Stimulated activated CD8-positive, alpha-beta memory T cell treated with anti-CD3 and anti-CD28 coated beads, Interleukin-4, amount 100 ng/mL, for 24 hours (primary cell): ENCODE data around the gene SAMSN1.
"Not testable (repeated sequence)": the region's sequence is repeated elsewhere in the genome, so short reads cannot be mapped to it uniquely, and the experiment has no call there.

Experiments
- DNase-seq: peaks from one replicate; pipeline ENCODE4 v3.0.0-alpha.2; 2020; ENCODE audit warnings: low read depth

The SAMSN1 gene

DNA sequence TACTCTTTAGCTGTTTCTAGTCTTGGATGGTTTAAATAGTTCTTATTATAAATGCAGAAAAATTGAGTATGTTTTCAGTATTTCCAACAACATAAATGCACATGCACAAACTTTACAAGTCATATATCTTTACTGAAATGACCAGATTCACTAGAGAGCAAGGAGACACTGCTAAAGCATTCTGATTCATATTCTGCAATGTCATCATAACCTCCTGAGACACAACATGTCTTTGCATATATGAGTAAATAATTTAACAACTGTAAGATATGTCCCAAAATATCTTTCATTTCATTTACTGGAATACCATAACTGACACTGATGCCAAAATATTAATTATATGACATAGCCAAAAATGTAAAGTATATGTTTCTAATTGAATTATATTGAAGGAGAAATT is 16.8 kb upstream of the SAMSN1 start:
- no peak for DNase-seq

DNA sequence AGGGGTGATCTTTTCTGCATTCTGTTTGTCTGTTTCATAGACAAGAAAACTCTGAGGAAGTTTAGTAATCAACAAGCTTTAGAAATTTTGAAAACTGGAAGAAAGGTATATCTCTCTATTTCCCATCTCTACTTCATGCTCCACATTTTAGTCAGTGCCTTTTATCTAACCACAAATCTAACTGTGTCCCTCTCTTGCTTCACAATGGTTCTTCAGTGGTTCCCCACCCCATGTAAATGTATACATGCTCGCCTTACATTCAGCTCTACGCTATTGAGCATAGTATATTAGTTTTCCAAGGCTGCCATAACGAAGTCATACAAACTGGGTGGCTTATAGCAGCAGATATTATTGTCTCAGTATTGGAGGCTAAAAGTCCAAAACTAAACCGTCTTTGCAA is 14.4 kb upstream of the SAMSN1 start:
- DNase-seq: no peak

DNA sequence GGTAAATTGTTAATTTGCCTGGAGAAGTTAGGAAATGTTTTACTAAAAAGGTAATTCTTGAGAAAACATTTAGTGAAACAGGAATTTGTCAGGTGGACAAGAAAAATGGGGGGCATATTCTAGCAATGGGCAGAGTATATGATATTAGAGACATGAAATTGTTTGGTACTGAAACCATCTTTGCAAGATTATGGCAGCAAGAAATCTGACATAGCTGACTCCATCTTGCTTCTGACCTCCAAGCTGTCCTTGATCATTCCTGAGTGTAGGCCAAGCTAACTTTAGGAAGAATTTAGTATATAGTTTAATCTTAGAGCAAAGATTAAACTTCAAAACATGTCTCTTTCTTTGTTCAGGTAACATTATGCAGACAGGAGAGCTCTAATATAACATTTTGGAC is 14.0 kb upstream of the SAMSN1 start:
- DNase-seq: no peak

DNA sequence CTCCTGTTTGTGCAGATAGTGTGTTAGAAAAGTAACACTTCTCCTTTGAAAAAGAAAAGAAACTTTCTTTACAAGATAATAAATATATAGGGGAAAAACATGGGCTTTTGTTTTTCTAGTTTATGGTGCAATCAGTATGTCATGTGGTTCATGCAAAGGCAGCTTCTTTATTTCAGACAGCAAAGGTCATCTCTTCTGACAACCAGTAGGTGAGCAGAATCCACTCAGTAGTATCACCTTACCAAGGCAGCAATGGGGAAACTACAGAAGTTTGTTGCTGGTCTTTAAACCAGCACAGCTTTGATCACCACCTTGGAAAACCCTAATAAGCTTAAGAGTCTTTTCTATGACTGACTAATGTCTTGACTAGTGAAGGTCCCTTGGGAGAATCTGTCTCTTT is 13.0 kb upstream of the SAMSN1 start:
- DNase-seq: no peak

GRCh38 chr21:14557413-14557812 is 11.3 kb upstream of the SAMSN1 start:
- no peak for DNase-seq

DNA sequence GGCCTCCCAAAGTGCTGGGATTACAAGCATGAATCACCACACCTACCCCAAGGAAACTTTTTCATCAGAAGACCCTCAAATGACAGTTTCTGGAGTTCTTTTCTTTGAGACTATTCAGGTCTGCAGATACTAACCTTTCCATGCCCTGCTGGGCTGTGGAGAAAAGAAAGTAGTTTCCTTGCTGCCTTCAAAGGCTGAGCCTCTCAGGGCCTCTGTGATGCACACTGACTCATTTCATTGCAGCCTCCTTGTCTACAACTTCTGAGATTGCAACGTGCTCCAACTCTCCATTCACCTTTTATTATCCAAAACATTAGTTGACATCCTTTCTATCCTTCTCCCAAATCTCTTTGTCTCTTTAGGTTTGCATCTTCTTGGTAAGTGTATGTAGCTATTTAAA is 8.8 kb upstream of the SAMSN1 start:
- DNase-seq: no peak

- no peak for DNase-seq
These were observed 7.3 kb upstream of the SAMSN1 start for GRCh38 chr21:14553422-14553821.

- no peak for DNase-seq
These were observed 5.6 kb upstream of the SAMSN1 start for GRCh38 chr21:14551741-14552140.

DNA sequence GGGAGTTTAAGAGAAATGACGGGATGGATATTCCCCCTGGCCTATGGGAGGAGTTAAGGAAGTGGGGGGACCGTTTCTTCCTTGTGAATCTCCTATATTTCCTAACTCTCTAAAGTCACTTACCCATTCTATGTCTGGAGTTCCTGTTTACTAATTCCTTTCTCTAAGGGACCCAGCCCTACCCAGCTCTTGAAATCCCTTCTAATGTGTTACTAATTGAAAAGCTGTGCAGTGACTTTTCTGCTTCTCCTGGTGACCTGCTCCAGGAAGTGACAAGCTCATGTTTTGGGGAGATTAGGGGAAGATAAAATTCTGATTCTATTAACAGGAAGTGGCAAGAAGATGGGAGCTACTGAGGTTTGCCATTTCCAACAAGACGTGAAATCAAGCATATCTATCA is 4.0 kb upstream of the SAMSN1 start:
- DNase-seq: no peak

- no peak for DNase-seq
These were observed 2.7 kb upstream of the SAMSN1 start for GRCh38 chr21:14548779-14549178.

- no peak for DNase-seq
These were observed 1.9 kb upstream of the SAMSN1 start for GRCh38 chr21:14547834-14548513.

- not testable (repeated sequence) for DNase-seq
These were observed 604 bp upstream of the SAMSN1 start for GRCh38 chr21:14546719-14547118.

DNA sequence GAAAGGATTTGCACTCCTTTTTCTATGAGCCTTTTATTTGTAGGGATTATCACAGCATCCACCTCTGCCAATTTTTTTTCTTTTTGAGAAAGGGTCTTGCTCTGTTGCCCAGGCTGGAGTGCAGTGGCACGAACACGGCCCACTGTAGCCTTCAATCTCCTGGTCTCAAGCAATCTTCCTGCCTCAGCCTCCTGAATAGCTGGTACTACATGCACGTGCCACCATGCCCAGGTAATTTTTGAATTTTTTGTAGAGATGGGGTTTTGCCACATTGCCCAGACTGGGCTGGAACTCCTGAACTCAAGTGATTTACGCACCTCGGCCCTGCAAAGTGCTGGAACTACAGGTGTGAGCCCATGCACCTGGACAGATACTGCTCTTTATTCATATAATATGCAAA is 2.1 kb downstream of the SAMSN1 start:
- no peak for DNase-seq

DNA sequence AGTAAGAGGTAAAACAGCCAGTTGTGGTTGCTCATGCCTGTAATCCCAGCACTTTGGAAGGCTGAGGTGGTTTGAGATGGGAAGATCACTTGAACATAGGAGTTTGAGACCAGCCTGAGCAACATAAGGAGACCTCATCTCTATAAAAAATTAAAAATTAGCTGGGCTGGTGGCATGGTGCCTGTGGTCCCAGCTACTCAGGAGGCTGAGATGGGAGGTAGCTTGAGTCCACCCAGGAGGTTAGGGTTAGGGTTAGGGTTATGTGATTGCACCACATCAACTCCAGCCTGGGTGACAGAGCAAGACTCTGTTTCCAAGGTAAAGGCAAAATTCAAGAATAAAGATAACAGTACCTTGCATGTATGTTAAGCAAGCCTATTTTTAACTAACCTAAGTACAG is 3.5 kb downstream of the SAMSN1 start:
- DNase-seq: no peak

DNA sequence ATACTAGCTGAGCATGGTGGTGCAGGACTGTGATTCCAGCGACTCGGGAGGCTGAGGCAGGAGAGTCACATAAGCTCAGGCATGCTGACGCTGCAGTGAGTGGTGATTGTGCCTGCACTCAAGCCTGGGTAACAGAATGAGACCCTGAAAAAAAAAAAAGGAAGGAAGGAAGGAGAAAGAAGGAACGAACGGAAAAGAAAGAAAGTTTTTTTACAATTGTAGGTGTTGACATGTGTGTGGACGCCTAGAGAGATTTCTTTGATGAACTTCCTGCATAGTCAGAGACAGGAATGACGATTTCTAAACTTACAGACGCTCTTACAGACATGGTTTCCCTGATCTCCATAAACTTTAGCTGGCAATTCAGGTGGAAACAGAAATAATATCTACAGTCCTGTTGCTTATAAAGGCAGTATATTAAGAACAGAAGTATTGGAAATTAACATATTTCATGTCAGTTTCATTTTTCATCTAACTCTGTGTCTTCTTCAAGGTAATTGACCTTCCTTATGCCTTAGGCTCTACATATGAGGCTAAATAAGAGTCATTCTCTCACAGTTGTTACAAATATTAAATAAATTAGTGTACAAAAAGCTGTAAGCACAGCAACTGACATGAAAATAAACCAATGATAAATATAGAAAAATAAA is 4.1 kb downstream of the SAMSN1 start:
- no peak for DNase-seq

DNA sequence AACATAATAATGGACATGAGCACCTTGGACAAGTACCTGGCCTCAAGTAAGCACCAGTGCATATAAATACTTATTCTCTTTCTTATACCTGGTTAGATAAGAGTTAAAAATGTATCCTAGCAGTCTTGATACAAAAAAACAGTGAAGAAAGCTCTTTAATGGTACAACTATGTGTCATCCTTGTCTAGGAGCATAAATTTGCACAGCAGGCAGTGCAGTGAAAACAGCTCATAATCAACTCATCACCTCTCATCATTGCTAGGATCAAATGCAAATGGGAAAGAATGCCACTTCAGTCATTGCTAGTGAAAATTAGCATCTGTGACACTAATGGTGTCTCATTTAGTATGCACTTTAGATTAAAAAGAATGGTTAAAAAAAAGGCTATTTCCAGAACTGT is 7.6 kb downstream of the SAMSN1 start:
- DNase-seq: no peak

GRCh38 chr21:14536929-14537328 is 9.2 kb downstream of the SAMSN1 start:
- DNase-seq: no peak

DNA sequence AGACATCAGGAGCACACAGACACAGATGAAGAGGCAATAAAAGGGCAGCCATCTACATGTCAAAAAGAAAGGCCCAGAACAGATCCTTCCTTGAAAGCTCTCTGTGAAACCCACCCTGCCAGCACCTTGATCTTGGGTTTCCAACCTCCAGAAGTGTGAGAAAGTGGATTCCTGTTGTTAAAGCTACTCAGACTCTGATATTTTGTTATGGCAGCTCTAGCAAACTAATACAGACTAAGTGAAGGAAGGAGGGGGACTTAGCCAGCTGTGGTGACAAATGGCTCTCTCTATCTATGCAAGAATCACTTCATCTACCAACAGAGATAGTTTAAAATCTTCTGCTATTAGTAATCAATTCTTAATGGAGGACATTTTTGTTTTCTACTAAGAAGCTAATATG is 10.4 kb downstream of the SAMSN1 start:
- DNase-seq: no peak

DNA sequence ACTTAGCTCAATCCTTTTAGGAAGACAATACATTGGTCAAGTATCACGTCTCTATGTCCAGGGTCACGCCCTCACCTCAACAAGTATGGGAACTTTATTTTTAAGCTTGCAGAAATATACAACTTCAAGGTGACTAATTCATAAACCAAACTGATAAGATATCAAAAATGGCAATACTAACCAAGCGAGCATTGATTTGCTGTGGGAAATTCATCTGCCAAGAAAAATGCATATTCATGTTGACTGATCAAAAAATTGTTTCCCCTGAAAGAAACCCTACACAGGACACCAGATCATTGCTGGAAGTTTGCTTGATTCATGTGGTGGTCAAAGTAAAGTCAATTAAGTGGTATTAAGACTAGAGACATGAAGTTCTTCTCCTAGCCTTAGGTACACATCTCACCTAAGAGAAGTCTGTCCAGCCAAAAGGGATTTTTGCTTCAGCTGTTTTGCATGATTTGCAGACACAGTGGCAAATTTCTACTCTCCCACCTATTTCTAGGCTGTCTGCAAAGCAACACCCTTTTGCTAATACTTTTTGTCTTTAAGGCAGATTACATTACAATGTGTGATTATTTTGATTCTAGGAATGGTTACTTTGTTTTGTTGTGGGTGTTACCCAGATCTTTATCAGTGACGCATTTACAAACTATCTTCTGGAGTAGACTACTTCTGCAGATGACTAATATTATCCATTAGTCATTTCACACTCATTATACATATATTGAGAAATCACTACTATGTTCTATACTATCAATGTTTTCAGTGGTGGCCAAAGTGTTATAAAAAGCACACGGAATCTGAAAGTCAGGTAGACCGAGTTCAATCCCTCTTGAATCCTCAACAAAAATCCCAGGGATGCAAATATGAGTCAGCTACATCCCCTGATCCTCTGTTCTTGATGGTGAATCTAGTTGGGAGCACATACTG is 12.4 kb downstream of the SAMSN1 start:
- no peak for DNase-seq

DNA sequence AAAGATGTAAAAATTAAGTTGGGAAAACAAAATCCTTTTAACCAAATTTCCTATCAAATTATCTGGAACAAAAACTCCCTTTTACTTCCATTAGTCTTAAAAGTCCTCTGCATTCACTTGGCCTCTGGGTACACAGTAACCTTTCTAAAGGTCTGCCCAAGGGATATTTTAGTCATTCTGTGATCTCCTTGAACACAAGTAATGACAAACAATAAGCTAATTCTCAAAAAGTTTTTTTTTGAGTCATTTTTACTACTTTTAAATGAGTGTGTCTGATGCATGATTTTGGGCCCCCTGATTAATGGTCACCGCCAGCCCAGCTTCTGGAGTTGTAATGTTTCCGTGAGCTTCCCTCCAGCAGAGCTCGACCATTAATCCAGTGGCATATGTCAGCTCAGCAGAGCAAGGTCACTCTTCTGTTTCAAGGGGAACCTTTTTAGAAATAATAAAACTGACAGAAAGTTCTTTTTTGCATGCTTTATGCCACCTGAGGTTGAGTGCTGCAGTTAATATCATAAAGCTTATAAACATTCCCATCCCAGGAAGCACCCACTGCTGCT is 14.3 kb downstream of the SAMSN1 start:
- DNase-seq: no peak

- no peak for DNase-seq
These were observed 15.5 kb downstream of the SAMSN1 start for GRCh38 chr21:14530592-14530991.

DNA sequence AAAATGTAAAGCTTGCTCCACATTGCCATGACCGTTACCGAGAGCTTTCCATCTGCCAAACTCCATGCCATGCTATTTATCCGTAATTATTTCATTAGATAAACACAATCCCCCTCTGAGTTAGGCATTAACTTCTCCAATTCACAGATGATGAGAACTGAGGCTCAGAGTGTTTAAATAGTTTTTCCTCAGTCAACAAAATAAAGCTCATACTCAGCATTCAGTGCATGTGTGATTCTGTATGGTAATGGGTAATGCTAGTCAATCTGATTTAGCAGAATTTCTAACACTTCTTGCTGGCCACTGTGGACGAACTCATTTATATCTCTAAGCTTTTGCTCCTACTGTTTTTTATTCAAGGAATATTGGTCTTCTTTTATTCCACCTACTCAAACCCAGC is 17.3 kb downstream of the SAMSN1 start:
- DNase-seq: no peak
